Urothelium cell line (cell line): ENCODE data around the gene ILKAP.

Experiments used
- DNase-seq: peaks from one replicate; pipeline ENCODE4 v3.0.0; 2011; ENCODE audit warnings: low spot score, mixed read lengths
- FAIRE-seq: peaks from 2 replicates; lab custom pipeline; 2011; peaks lifted over from hg19 to GRCh38; lab: Jason Lieb, UNC

ILKAP gene

GRCh38 chr2:238126338-238126737 is 77.2 kb downstream of the ILKAP start:
- FAIRE-seq (no peak), DNase-seq (no peak)

GRCh38 chr2:238125127-238125885 is 78.2 kb downstream of the ILKAP start:
- no peak for DNase-seq
- no peak for FAIRE-seq

GRCh38 chr2:238124488-238125126 is 78.9 kb downstream of the ILKAP start:
- FAIRE-seq: peak; percentile 94

GRCh38 chr2:238123991-238124470 is 79.5 kb downstream of the ILKAP start:
- FAIRE-seq: no peak

More at GRCh38 chr2:238124488-238125126, 78.9 kb downstream of the ILKAP start:
- no peak for DNase-seq

GRCh38 chr2:238123218-238123971 is 80.1 kb downstream of the ILKAP start:
- FAIRE-seq (no peak), DNase-seq (no peak)

More at GRCh38 chr2:238123991-238124470, 79.5 kb downstream of the ILKAP start:
- DNase-seq: no peak

- FAIRE-seq (no peak), DNase-seq (no peak)
These were observed 80.9 kb downstream of the ILKAP start for GRCh38 chr2:238122287-238123217.

GRCh38 chr2:238121511-238122286 is 81.8 kb downstream of the ILKAP start:
- DNase-seq: no peak
- no peak for FAIRE-seq

- DNase-seq (no peak), FAIRE-seq (no peak)
These were observed 82.8 kb downstream of the ILKAP start for GRCh38 chr2:238120463-238121298.
